Esophagus muscularis mucosa (tissue), 4 donors: ENCODE measurements around the gene UACA.

Source experiments
- CTCF ChIP-seq, 3 experiments: fragments of 200-600 bp in 2 of 3; fragments of 450-650 bp in 1 of 3; sonication (generic) in 2 of 3; IDR thresholded peaks; one replicate each; pipeline ENCODE4 v1.5.1; 2017 to 2019; ENCODE audit warnings: antibody characterized with exemption in 3 of 3, mild to moderate bottlenecking in 2 of 3, moderate library complexity in 1 of 3
- EP300 ChIP-seq: sonication (generic); formaldehyde crosslinking; IDR thresholded peaks from one replicate; pipeline ENCODE4 v1.6.1; 2017; ENCODE audit warnings: antibody characterized with exemption
- POLR2A ChIP-seq: fragments of 450-650 bp; IDR thresholded peaks from one replicate; pipeline ENCODE4 v1.6.1; 2017; ENCODE audit warnings: antibody characterized with exemption, moderate library complexity, mild to moderate bottlenecking, low read depth
- POLR2AphosphoS5 ChIP-seq, 2 donors: sonication (generic); formaldehyde crosslinking; IDR thresholded peaks; one replicate each; pipeline ENCODE4 v1.6.1; 2017; ENCODE audit warnings: antibody characterized with exemption in 2 of 2

- TF ChIP-seq CTCF (IDR thresholded peaks at IDR 0.05) (no peak), POLR2AphosphoS5 (IDR thresholded peaks at IDR 0.05) (no peak), POLR2A (no peak), EP300 (no peak)
These were observed 119.6 kb downstream of the UACA start for GRCh38 chr15:70643783-70644125.
